GM18861 (cell line): ENCODE data around the gene STPG3.

Experiments
- ATAC-seq: cut with Tn5 transposase; IDR thresholded peaks from one replicate; pipeline ENCODE4 v1.9.1; 2021; ENCODE audit not compliant: unreplicated experiment

The STPG3 gene

DNA sequence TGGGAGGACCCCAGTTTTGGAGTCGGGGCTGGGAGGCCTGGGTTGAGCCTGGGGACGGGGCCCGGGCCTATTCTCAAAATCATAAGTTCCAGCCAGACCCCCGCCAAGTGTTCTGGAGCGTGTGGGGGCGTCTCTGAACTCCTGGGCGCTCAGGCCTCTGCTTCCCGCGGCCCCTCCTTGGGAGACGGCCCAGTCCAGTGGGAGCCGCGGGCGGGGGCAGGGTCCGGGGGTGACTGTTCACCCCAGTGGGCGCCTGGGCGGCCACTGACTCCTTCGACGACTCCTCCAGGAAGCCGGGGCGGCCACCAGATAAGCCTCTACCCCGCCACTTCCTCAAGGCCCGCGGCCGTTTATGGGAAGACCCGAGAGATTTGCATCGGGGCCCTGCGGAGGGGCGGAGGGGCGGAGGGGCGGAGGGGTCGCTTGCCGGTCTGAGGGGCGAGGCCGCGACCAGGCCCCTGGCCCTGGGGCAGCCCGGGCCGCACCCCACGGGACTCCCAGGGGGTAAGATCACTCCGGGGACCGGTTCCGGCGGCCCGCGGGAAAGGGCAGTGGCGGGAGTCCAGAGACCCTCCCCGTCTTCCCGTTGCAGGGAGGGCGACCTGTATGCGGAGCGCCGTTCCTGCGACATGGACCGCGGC lies 27.1 kb downstream of the STPG3 start:
- no peak for ATAC-seq

DNA sequence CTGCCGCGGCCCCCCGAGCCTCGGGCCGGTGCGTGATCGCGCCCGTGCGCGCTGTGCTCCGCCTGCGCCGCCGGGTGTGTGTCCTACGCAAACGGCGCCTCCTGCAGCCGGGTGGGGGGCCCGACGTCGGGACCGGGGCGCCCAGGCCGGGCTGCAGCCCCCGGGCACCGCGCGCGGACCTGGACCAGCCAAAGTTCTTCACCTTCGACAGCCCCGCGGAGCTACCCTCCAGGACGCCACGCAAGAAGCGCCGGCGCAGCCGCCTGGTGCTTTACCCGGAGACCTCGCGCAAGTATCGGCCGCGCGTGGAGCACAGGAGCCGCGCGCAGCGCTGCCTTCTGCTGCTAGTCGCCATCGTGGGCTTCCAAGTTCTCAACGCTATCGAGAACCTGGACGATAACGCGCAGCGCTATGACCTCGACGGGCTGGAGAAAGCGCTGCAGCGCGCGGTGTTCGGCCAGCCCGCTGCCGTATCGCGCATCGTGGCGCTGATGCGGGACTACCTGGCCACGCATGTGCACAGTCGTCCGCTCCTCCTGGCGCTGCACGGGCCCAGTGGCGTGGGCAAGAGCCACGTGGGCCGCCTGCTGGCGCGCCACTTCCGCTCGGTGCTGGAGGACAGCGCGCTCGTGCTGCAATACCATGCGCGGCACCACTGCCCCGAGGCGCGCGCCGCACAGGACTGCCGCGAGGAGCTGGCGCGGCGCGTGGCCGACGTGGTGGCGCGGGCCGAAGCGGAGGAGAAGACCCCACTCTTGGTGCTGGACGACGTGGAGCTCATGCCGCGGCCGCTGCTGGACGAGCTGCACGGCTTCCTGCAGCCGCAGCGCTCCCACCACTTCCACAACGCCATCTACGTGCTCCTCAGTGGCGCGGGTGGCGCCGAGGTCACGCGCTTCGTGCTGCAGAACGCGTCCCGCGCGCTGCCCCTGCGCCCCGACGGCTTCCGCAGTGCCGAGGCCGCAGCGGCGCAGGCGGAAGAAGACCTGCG lies 27.9 kb downstream of the STPG3 start:
- no peak for ATAC-seq

DNA sequence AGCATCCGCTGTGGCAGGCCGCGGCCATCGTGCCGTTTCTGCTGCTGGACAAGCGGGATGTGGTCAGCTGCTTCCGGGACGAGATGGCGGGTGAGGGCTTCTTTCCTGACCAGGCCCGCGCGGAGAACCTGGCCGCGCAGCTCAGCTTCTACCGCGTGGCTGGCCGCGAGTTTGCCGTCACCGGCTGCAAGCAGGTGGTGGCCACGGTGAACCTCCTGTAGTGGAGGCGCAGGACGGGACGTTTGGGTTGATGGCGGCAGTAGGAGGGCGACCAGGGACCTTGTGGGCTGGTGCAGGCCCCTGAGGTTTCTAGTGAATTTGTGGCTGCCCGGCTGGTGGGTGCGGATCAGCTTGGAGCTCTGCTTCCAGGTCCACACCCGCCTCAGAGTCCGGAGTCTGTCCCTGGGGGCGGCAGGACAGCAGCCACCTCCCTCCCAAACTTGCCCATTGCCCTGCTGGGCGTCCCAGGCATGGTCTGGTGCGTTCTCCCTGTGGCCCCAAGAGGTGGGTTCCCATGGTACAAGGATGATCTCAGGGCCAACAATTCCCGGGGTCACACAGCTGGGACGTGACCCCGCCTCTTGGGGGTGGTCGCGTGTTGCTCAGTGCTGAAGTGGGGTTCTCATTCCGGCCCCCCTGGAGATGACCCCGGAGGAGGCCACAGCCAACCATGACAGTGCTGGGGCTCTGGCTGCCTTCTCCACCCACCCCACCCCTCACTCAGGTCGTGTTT lies 28.8 kb downstream of the STPG3 start:
- no peak for ATAC-seq

DNA sequence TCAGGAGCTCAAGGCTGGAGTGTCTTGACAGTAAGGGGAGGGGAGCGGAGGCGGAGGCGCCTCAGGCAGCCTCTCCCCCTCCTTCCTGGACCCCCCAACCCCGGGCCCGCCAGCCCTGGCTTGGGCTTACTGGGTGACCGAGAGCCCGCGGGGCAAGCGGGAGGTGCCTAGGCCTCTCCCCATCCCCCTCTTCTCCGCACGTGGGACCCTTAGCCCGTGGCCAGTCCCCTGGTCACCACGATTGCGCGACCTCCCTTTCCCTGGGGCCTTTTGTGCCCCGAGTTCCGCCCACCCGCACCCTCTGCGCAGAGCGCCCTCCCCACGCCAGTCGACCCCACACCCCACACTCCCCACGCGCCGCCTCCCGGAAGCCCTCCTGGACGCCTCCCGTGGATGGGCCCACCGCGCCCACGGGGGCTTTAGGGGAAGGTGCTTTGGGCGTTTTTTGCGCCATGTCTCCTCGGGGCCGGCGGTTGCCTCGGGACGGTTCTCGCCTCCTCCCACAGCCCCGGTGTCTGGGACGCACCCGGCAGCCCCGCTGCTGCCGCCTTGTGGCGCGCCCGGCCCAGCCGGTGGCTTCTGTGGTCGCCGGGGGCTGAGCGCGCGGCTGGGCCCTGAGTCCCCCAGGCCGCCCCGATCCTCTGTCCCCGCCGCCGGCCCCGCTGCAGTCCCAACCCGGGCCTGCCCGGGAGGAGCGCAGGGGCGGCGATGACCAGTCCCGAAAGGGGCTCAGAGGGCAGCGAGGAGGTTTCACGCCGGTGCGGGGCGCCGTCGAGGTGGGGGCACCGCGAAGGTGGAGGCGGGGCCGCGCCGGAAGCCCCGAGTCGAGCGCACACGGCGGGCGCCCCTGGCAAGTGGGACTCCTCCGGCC lies 29.6 kb downstream of the STPG3 start:
- ATAC-seq = no peak

DNA sequence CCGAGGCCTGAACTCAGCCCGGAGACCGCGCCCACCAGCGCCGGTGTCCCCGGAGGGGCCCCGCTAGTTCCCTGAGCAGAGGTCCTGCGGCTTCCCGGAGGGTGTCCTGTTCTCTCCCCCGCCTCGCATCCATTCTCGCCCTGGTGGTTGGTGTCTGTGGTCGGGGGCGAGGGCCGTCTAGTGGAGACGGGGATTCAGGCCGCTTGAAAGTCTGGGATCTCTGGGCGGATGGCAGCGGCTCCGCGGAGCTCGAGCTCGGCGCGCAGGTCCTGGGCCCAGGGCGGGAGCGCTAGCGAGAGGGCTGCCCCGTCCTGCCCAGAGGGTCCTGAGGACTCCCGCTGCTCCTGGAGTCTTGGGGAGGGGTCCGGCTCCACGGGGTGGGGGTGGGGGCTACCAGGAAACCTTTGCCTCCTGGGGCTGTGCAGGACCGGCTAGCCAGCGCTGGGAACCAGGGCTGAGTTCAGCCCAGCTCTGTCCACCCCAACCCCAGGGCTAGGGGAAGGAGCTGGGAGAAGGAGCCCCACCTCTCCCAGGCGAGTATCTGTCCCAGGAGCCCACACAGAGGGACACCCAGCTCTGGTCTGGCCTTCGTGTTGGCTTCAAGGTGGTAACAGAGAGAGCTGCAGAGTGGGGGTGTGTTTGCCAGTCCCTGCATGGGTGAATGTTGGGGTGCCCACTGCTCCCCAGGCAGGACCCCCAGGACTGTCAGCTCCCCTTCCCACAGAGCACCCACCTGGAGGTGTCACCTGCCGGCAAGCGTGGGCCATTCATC lies 30.4 kb downstream of the STPG3 start:
- no peak for ATAC-seq

- no peak for ATAC-seq
Measured at GRCh38 chr9:137286975-137287383, 35.9 kb downstream of the STPG3 start.

GRCh38 chr9:137293094-137293481 lies 42.0 kb downstream of the STPG3 start:
- no peak for ATAC-seq

DNA sequence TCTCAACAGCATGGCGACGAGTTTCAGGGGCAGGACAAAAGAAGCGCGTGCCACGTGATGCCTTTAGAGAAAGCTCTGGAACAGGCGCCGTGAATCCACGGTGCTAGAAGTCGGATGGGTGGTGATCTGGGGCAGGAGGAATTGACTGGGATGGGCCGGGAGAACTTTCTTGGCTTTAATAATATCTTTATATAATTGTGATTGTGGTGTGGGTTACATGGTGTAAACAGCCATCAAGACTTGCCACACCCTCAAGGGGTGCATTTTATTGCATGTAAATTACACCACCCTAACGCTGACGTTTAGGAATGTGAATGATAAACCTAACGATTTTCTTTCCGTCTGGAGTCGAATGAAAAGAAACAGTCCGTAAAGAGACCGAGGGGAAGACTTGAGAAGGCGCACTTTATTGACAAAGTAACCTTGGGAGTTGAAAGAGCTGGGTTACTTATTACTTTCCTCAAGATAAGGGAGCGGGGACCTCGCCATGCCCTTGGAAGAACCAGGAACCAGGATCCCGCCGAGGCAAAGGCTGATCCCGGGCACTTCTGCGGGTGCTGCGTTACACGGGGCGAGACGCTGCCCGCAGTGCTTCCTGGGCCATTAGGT lies 42.5 kb downstream of the STPG3 start:
- ATAC-seq = no peak

- ATAC-seq = no peak
Measured at GRCh38 chr9:137294091-137294680, 43.1 kb downstream of the STPG3 start.

DNA sequence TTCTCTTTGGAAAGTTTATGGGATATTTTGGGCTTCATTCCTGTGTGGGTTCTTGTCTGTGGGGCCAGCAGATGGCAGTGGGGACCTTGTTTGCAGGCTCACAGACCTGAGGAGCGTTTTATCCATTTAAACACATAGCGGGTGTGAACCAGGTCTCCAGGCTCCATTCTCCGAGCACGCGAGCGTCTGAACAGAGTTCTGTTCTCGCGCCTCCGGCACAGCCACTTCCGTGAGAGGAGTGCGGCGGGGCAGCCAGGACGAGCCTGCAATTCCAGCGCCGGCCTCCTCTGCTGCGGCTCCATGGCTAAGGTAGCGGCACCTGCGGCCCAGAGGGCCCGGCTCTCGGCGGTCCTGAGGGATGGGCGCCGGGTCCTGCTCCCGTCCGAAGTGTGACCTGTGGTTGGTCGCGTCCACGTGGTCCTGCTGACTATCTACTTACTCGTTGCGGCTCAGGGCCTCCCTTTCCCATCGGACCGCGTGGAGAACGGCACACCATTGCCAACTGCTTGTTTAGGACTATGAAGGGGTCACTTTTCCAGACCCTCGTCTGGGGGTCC lies 43.7 kb downstream of the STPG3 start:
- no peak for ATAC-seq

- ATAC-seq = no peak
Measured at GRCh38 chr9:137295238-137295811, 44.2 kb downstream of the STPG3 start.

GRCh38 chr9:137295849-137296669 lies 45.0 kb downstream of the STPG3 start:
- no peak for ATAC-seq

DNA sequence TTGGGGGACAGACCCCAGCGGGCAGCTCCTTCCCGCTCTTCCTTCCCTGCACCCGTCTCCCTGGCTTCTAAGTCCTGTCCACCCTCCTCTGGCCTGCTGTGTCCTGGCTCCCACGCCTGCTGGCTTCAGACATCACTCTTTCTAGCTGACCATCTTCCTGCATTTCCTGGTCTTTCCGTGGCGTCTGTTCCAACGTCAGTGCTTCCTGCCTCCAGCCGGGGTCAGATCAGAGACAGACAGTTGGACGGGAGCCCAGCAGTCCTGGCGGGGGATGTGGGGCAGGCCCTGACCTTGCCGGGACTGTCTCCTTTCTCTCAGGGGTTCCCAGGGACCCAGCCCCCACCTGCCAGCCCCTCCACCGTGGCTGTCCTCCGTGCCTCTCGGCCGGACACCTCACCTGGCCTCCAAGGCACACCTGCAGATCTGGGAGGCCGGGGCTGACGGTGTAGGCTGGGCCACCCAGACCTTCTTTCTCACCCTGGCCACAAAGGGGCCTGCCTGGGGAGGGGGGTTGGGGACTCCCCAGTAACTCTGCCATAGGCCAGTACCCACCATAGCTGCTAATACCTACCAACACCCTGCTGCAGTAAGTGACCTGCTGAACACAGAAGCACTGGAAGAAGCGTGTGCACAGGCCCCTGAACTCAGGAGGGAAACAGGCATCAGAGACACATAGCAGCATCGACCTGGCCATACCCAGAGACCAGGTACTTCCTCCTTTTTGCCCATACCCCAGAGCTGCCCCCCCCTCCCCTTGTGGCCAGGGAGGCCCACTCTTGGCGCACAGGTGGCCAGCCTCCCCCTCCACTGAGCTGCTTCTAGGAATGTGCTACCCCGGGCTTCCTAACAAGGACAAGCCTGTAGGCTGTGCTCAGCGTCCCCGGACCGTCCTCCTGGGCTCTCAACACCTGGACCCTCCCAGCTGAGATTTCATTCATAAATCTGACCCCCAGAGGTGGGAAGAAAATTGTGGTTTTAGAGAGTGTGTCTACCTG lies 45.9 kb downstream of the STPG3 start:
- ATAC-seq = no peak

GRCh38 chr9:137297966-137298365 lies 46.9 kb downstream of the STPG3 start:
- ATAC-seq = no peak

- no peak for ATAC-seq
Measured at GRCh38 chr9:137298401-137299202, 47.5 kb downstream of the STPG3 start.

- no peak for ATAC-seq
Measured at GRCh38 chr9:137299203-137299565, 48.1 kb downstream of the STPG3 start.
